K562 (cell line): ENCODE measurements around the gene RASGRP2. TPM values are rescaled to one million over a fixed set of nuclear protein-coding genes. Genes with fewer than 3 reads are reported as not detected.

ENCODE experiments used
- ARID1B ChIP-seq: fragments of 450-650 bp; IDR thresholded peaks from 2 replicates; pipeline ENCODE4 v1.6.1; 2016; ENCODE audit warnings: antibody characterized with exemption, mild to moderate bottlenecking, inconsistent platforms
- CBX8 ChIP-seq: fragments of 200-600 bp; sonication (generic); IDR thresholded peaks from 2 replicates; pipeline ENCODE4 v1.6.1; 2012; ENCODE audit warnings: borderline replicate concordance, mixed run types, low read depth, mild to moderate bottlenecking, moderate library complexity, mixed read lengths, low read length, control low read depth, inconsistent platforms; ENCODE audit not compliant: poor library complexity, severe bottlenecking; ENCODE audit errors: extremely low read depth
- CHD1 ChIP-seq: fragments of 200-600 bp; sonication (generic); IDR thresholded peaks from one replicate; pipeline ENCODE4 v1.6.1; 2012; ENCODE audit warnings: mild to moderate bottlenecking, moderate library complexity, low read length, inconsistent platforms
- EWSR1 ChIP-seq: fragments of 450-650 bp; IDR thresholded peaks from 2 replicates; pipeline ENCODE4 v1.6.1; 2018; ENCODE audit warnings: borderline replicate concordance, mild to moderate bottlenecking, low read depth, moderate library complexity; ENCODE audit not compliant: partially characterized antibody
- GATA2 ChIP-seq: sonication (generic); formaldehyde crosslinking; IDR thresholded peaks from 2 replicates; pipeline ENCODE4 v1.4.0; 2020; ENCODE audit warnings: mild to moderate bottlenecking, missing genetic modification reagents
- HIVEP1 ChIP-seq: fragments of 250-450 bp; sonication (Bioruptor Pico); IDR thresholded peaks from 2 replicates; pipeline ENCODE4 v1.4.0; 2020; ENCODE audit warnings: mild to moderate bottlenecking
- RAD21 ChIP-seq, 2 experiments: fragments of 250-450 bp in 1 of 2; fragments of 450-650 bp in 1 of 2; sonication (Bioruptor Pico) in 1 of 2; formaldehyde crosslinking in 1 of 2; IDR thresholded peaks in 1 of 2; conservative IDR thresholded peaks in 1 of 2; 2 replicates each; pipeline versions ENCODE4 v1.4.0 to v1.8.0; 2020 to 2022; ENCODE audit warnings: mild to moderate bottlenecking in 2 of 2, moderate library complexity in 1 of 2
- SETDB1 ChIP-seq: IDR thresholded peaks from one replicate; pipeline ENCODE4 v1.6.1; 2012; ENCODE audit warnings: low read length, control low read depth, inconsistent platforms
- SMAD4 ChIP-seq: fragments of 250-450 bp; sonication (Bioruptor Pico); conservative IDR thresholded peaks from 2 replicates; pipeline ENCODE4 v1.8.0; 2021; ENCODE audit warnings: inconsistent platforms, mild to moderate bottlenecking, moderate library complexity
- SMARCE1 ChIP-seq: fragments of 450-650 bp; IDR thresholded peaks from 2 replicates; pipeline ENCODE4 v1.7.1; 2016; ENCODE audit warnings: mild to moderate bottlenecking
- ZNF311 ChIP-seq: fragments of 250-450 bp; sonication (Bioruptor Pico); IDR thresholded peaks from 2 replicates; pipeline ENCODE4 v1.4.0; 2020; ENCODE audit warnings: mild to moderate bottlenecking, moderate library complexity
- ZNF77 ChIP-seq: fragments of 250-450 bp; sonication (Bioruptor Pico); IDR thresholded peaks from 2 replicates; pipeline ENCODE4 v1.5.0; 2020
- polyA plus RNA-seq, 8 experiments: library from polyadenylated mRNA; depleted of rRNA in 4 of 8; stranded (reverse) in 5 of 8; unstranded in 3 of 8; fragments of >200 nt; fragmentation: Nextera tagmentation in 2 of 8; fragmentation: Illumina TruSeq in 1 of 8; extraction: Ambion mirVana in 2 of 8; extraction: Trizol in 1 of 8; gene quantifications; 2 replicates each; pipeline versions ENCODE4 v1.2.1 to v1.2.3, GENCODE V29; 2011 to 2014; ENCODE audit warnings: inconsistent platforms in 1 of 8, missing spikeins in 1 of 8
- total RNA-seq, 7 experiments: library from RNA; depleted of rRNA in 6 of 7; stranded (reverse); fragments of >200 nt in 6 of 7; fragmentation: Illumina TruSeq in 2 of 7; extraction: Trizol in 2 of 7; gene quantifications; 2 replicates each; pipeline versions ENCODE4 v1.2.1 to v1.2.3, GENCODE V29; 2011 to 2021; ENCODE audit warnings: low replicate concordance in 1 of 7
- TF ChIP-seq, protein P1 (sequence below), 2 experiments: IDR thresholded peaks in 1 of 2; conservative IDR thresholded peaks in 1 of 2; 2 replicates each; pipeline ENCODE4 v1.6.1; 2016; ENCODE audit warnings: low read depth in 2 of 2, mild to moderate bottlenecking in 1 of 2, missing compliant biosample characterization in 1 of 2, missing genetic modification characterization in 1 of 2, moderate library complexity in 1 of 2
- TF ChIP-seq, protein P2 (sequence below): fragments of 250-450 bp; sonication (Bioruptor Pico); IDR thresholded peaks from 2 replicates; pipeline ENCODE4 v1.4.0; 2020; ENCODE audit warnings: mild to moderate bottlenecking, moderate library complexity, borderline replicate concordance
- TF ChIP-seq, protein P3 (sequence below): fragments of 250-450 bp; sonication (Bioruptor Pico); IDR thresholded peaks from 2 replicates; pipeline ENCODE4 v1.5.0; 2021; ENCODE audit warnings: mild to moderate bottlenecking, borderline replicate concordance
- TF ChIP-seq, protein P4 (sequence below): fragments of 450-650 bp; formaldehyde crosslinking; IDR thresholded peaks from 2 replicates; pipeline ENCODE4 v1.4.0; 2020; ENCODE audit warnings: mild to moderate bottlenecking, moderate library complexity

The RASGRP2 gene
- total and polyA plus RNA-seq, 9 of the 15 experiments (the other 6 are each of a cell fraction or from before 2014, with no cell fraction given) = 0.87 to 22.7 (median 5.5) TPM

DNA sequence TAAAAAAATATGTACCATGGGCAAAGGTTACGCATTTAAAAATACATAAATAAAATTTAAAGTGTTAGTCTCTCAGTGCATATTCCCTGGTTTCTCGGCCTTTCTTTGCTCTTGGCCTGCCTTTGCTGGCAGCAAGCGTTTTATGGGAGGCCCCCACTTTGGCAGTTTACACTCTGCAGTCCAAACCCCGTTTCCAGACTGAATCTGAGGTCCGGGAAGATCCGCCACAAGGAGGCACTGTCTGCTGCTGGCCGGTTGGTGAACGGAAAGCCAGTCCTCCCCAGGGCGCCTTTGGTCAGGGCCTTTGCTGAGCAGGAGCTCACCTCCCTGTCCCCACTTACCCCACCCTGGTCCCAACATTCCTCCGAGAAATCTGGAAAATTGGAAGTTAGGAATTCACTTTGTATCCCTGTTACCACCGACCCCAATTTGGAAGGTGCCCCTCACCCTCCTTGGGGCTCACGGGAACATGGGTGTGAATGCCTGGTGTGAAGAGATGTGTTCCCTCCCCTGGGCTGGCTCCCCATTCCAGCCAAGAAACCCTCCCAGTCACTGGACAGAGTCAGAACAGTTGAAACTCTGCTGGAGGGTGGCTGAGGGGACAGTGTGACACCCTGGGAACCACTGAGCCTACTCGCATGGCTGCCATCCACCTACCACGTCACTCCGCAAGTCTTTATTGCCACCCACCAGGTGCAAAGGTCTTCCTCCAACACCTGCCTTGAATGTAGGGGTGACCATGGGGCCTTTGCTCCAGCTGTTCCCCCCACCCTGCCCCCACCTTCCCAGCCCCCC, 43.8 kb upstream of the RASGRP2 start (continued):
- TF ChIP-seq EWSR1 = no peak
- TF ChIP-seq, protein P1, sequence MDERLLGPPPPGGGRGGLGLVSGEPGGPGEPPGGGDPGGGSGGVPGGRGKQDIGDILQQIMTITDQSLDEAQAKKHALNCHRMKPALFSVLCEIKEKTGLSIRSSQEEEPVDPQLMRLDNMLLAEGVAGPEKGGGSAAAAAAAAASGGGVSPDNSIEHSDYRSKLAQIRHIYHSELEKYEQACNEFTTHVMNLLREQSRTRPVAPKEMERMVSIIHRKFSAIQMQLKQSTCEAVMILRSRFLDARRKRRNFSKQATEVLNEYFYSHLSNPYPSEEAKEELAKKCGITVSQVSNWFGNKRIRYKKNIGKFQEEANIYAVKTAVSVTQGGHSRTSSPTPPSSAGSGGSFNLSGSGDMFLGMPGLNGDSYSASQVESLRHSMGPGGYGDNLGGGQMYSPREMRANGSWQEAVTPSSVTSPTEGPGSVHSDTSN (CRISPR knock-in tag; IDR thresholded peaks at IDR 0.05; ENCODE audit: low read depth) = no peak
- TF ChIP-seq, protein P1 (tag; conservative IDR thresholded peaks at IDR 0.05; ENCODE audit: low read depth) = no peak
- TF ChIP-seq CHD1 = no peak
- no peak for TF ChIP-seq CBX8
- TF ChIP-seq, protein P2, sequence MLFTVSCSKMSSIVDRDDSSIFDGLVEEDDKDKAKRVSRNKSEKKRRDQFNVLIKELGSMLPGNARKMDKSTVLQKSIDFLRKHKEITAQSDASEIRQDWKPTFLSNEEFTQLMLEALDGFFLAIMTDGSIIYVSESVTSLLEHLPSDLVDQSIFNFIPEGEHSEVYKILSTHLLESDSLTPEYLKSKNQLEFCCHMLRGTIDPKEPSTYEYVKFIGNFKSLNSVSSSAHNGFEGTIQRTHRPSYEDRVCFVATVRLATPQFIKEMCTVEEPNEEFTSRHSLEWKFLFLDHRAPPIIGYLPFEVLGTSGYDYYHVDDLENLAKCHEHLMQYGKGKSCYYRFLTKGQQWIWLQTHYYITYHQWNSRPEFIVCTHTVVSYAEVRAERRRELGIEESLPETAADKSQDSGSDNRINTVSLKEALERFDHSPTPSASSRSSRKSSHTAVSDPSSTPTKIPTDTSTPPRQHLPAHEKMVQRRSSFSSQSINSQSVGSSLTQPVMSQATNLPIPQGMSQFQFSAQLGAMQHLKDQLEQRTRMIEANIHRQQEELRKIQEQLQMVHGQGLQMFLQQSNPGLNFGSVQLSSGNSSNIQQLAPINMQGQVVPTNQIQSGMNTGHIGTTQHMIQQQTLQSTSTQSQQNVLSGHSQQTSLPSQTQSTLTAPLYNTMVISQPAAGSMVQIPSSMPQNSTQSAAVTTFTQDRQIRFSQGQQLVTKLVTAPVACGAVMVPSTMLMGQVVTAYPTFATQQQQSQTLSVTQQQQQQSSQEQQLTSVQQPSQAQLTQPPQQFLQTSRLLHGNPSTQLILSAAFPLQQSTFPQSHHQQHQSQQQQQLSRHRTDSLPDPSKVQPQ (CRISPR knock-in tag) = no peak
- no peak for TF ChIP-seq SETDB1
- TF ChIP-seq ZNF311 (CRISPR knock-in tag) = no peak
- no peak for TF ChIP-seq ARID1B
- TF ChIP-seq, protein P3, sequence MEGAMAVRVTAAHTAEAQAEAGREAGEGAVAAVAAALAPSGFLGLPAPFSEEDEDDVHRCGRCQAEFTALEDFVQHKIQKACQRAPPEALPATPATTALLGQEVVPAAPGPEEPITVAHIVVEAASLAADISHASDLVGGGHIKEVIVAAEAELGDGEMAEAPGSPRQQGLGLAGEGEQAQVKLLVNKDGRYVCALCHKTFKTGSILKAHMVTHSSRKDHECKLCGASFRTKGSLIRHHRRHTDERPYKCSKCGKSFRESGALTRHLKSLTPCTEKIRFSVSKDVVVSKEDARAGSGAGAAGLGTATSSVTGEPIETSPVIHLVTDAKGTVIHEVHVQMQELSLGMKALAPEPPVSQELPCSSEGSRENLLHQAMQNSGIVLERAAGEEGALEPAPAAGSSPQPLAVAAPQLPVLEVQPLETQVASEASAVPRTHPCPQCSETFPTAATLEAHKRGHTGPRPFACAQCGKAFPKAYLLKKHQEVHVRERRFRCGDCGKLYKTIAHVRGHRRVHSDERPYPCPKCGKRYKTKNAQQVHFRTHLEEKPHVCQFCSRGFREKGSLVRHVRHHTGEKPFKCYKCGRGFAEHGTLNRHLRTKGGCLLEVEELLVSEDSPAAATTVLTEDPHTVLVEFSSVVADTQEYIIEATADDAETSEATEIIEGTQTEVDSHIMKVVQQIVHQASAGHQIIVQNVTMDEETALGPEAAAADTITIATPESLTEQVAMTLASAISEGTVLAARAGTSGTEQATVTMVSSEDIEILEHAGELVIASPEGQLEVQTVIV (CRISPR knock-in tag) = no peak
- TF ChIP-seq, protein P4, sequence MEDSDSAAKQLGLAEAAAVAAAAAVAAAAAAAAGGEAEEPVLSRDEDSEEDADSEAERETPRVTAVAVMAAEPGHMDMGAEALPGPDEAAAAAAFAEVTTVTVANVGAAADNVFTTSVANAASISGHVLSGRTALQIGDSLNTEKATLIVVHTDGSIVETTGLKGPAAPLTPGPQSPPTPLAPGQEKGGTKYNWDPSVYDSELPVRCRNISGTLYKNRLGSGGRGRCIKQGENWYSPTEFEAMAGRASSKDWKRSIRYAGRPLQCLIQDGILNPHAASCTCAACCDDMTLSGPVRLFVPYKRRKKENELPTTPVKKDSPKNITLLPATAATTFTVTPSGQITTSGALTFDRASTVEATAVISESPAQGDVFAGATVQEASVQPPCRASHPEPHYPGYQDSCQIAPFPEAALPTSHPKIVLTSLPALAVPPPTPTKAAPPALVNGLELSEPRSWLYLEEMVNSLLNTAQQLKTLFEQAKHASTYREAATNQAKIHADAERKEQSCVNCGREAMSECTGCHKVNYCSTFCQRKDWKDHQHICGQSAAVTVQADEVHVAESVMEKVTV (CRISPR knock-in tag) = peak; percentile 49; the same call in 1 of the 2 replicates
- 0 out of 2 replicates have a peak, but pooled peaks have one; percentile 33 for TF ChIP-seq SMAD4 (CRISPR knock-in tag)
- TF ChIP-seq SMARCE1 = 0 out of 2 replicates have a peak, but pooled peaks have one; percentile 34
- peak; percentile 60 to 80 for TF ChIP-seq RAD21 (CRISPR knock-in tag; conservative IDR thresholded peaks at IDR 0.05 in 1 of 2, IDR thresholded peaks at IDR 0.05 in 1 of 2)
- no peak for TF ChIP-seq HIVEP1
- no peak for TF ChIP-seq ZNF77 (CRISPR knock-in tag)
- no peak for TF ChIP-seq GATA2
